ENCODE results near the gene UBE2L3.
"Not testable (repeated sequence)": the region's sequence is repeated elsewhere in the genome, so short reads cannot be mapped to it uniquely, and the experiment has no call there.

UBE2L3 gene

GRCh38 chr22:21573293-21573734 is 5.8 kb downstream of the UBE2L3 start:
- no peak for DNase-seq

- no peak for DNase-seq
Measured at GRCh38 chr22:21573750-21574494, 6.4 kb downstream of the UBE2L3 start.

- DNase-seq: no peak
Measured at GRCh38 chr22:21579474-21579851, 11.9 kb downstream of the UBE2L3 start.

GRCh38 chr22:21580623-21581007 is 13.1 kb downstream of the UBE2L3 start:
- not testable (repeated sequence) for DNase-seq

GRCh38 chr22:21581009-21581713 is 13.6 kb downstream of the UBE2L3 start:
- DNase-seq: not testable (repeated sequence)

- no peak for DNase-seq
Measured at GRCh38 chr22:21582801-21583740, 15.6 kb downstream of the UBE2L3 start.

GRCh38 chr22:21585389-21585788 is 17.9 kb downstream of the UBE2L3 start:
- DNase-seq: no peak

GRCh38 chr22:21587803-21588611 is 20.5 kb downstream of the UBE2L3 start:
- no peak for DNase-seq

GRCh38 chr22:21589396-21589795 is 21.9 kb downstream of the UBE2L3 start:
- DNase-seq: no peak

- DNase-seq: no peak
Measured at GRCh38 chr22:21590809-21591641, 23.5 kb downstream of the UBE2L3 start.

GRCh38 chr22:21591695-21592094 is 24.2 kb downstream of the UBE2L3 start:
- no peak for DNase-seq

GRCh38 chr22:21592422-21592821 is 24.9 kb downstream of the UBE2L3 start:
- DNase-seq: no peak

GRCh38 chr22:21593406-21594232 is 26.1 kb downstream of the UBE2L3 start:
- DNase-seq: no peak

- DNase-seq: no peak
Measured at GRCh38 chr22:21594865-21595452, 27.4 kb downstream of the UBE2L3 start.

GRCh38 chr22:21596356-21597135 is 29.0 kb downstream of the UBE2L3 start:
- DNase-seq: not testable (repeated sequence)

- no peak for DNase-seq
Measured at GRCh38 chr22:21598302-21598701, 30.8 kb downstream of the UBE2L3 start.

GRCh38 chr22:21599053-21599893 is 31.8 kb downstream of the UBE2L3 start:
- DNase-seq: no peak

- no peak for DNase-seq
Measured at GRCh38 chr22:21602579-21602978, 35.1 kb downstream of the UBE2L3 start.

All from NCI-H748 treated with DMSO at 0.1 percent for 48 hours (cell line).